GM13977 (cell line): ENCODE results near the gene ASXL1.

Source experiments
- DNase-seq: peaks from one replicate; pipeline ENCODE4 v3.0.0; 2012; ENCODE audit warnings: low spot score
- CTCF ChIP-seq: IDR thresholded peaks from 2 replicates; pipeline ENCODE4 v1.5.1; 2012; ENCODE audit warnings: mild to moderate bottlenecking, control low read depth; ENCODE audit not compliant: insufficient read depth; ENCODE audit errors: extremely low read depth, missing control alignments
- in situ Hi-C: fragments of 300-500 bp; cut with MboI; formaldehyde crosslinking; loops from one replicate; pipeline ENCODE4 v1.12.0; 2022; ENCODE audit warnings: low sequenced_read_pairs, low pct_unique_long_range_greater_than_20kb, mixed read lengths, inconsistent platforms; ENCODE audit not compliant: unreplicated experiment

Gene ASXL1

GRCh38 chr20:32432277-32432676 lies 74.1 kb downstream of the ASXL1 start:
- TF ChIP-seq CTCF = no peak
- in situ Hi-C loops = no loop called here
- DNase-seq = peak; percentile 17

- TF ChIP-seq CTCF = no peak
- in situ Hi-C loops = no loop called here
- peak; percentile 23 for DNase-seq
Observed at GRCh38 chr20:32433311-32434021, 75.3 kb downstream of the ASXL1 start.

- no peak for TF ChIP-seq CTCF
- no peak for DNase-seq
- in situ Hi-C loops = no loop called here
Observed at GRCh38 chr20:32434434-32434833, 76.3 kb downstream of the ASXL1 start.

- DNase-seq = no peak
- in situ Hi-C loops = no loop called here
- TF ChIP-seq CTCF = no peak
Observed at GRCh38 chr20:32435449-32436107, 77.4 kb downstream of the ASXL1 start.

GRCh38 chr20:32436142-32436861 lies 78.2 kb downstream of the ASXL1 start:
- no peak for DNase-seq
- TF ChIP-seq CTCF = no peak
- in situ Hi-C loops = no loop called here

- no peak for TF ChIP-seq CTCF
- in situ Hi-C loops = no loop called here
- DNase-seq = no peak
Observed at GRCh38 chr20:32436968-32437367, 78.8 kb downstream of the ASXL1 start.
